RCC 7860 (cell line): ENCODE measurements around the gene MYO7A.
"Not testable (repeated sequence)": the region's sequence is repeated elsewhere in the genome, so short reads cannot be mapped to it uniquely, and the experiment has no call there.

Experiments
- DNase-seq: peaks from one replicate; pipeline ENCODE4 v3.0.0-alpha.2; 2015; ENCODE audit warnings: low spot score
- FAIRE-seq: peaks from 2 replicates; lab custom pipeline; 2012; peaks lifted over from hg19 to GRCh38; lab: Jason Lieb, UNC

The MYO7A gene

GRCh38 chr11:77092382-77092781 is 35.7 kb upstream of the MYO7A start:
- no peak for DNase-seq
- FAIRE-seq: no peak

- FAIRE-seq: no peak
- DNase-seq: no peak
Observed at GRCh38 chr11:77093056-77093891, 34.8 kb upstream of the MYO7A start.

GRCh38 chr11:77093987-77094840 is 33.8 kb upstream of the MYO7A start:
- DNase-seq (no peak), FAIRE-seq (no peak)

- DNase-seq (no peak), FAIRE-seq (no peak)
Observed at GRCh38 chr11:77094841-77095365, 33.1 kb upstream of the MYO7A start.

DNA sequence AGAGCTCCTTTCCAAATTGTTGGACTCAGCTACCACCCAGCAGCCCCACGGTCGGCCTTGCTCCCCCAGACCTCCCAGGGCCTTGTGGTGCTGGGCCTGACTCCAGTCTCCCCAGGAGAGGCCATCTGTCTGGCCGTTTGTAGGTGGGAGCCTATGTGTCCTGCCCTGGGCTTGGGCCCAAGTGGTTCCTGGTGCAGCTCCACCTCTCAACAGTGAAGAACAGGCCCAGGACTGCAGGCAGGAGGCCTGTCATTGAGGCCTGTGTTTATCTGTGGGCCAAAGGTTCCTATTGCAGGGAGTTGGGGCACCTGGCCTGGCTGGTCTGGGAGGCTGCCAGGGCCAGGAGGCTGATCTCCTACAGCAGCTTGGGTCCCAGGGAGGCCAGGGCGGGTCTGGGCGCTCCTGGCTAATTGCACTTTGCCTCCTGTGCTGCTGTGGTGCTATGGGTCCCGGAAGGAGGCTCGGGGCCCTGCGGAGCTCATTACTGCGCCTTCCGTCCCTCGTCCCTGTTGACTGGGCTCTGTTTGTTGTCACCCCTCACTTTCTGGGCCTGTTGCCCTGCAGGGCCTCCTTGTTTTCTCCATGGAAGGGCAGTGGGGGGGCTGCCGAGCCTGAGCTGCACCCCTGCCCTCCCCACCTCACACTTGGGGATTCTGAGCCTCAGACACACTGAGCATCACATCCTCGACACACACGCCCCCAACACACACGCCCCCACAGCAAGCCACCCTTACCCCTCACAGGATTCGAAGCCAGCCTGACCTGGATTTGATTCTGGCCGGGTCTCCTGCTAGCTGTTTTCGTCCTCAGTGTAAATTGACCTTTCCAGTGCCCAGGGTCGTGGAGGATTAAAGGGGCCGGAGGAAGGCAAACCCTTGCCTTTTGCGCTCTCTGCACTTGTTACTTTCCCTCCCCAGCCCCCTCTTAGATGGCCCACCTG is 32.2 kb upstream of the MYO7A start:
- FAIRE-seq: no peak

DNA sequence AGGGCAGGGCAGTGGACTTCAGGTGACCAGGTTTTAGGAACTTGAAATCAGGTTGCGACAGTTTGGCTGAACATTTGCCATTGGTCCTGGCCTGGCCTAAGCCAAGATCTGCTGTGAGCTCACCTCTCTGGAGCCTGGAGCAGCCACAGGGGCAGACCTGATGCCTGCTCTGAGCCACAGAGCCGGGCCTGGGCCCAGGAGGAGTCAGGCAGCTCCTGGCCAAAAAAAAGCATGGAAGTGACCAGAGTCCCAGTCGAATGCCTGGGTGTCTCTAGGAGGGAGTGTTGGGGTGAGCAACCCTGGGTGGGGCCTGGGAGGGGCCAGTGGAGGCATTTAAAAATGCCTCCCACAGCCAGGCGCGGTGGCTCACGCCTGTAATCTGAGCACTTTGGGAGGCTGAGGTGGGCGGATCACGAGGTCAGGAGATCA is 31.4 kb upstream of the MYO7A start:
- FAIRE-seq (no peak), DNase-seq (no peak)

More for the DNA sequence above, 32.2 kb upstream of the MYO7A start:
- DNase-seq: no peak

- FAIRE-seq, DNase-seq: not testable (repeated sequence)
Observed at GRCh38 chr11:77097180-77097579, 30.9 kb upstream of the MYO7A start.

GRCh38 chr11:77100166-77101042 is 27.6 kb upstream of the MYO7A start:
- no peak for DNase-seq
- FAIRE-seq: no peak

DNA sequence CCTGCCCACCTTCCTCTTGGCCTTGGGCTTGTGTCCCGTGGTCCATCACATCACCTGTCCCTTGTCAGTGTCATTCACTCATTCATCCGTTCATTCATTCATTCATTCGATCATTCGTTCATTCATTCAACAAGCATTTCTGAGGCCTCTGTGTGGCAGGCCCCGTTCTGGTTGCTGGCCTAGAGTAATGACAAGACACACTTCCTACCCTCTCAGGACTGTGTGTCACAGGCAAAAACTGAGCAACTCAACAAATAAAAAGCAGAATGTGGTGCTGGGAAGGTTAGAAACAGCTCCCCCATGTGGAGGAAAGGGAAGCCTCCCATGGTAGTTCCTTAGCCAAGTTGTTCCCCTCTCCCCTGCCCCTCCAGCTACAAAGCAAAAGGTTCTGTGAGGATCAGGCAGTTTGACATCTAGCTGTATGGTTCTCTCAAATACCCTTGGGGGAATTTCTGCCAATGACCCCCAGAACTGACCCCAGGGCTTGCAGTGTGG is 27.0 kb upstream of the MYO7A start:
- FAIRE-seq: no peak

DNA sequence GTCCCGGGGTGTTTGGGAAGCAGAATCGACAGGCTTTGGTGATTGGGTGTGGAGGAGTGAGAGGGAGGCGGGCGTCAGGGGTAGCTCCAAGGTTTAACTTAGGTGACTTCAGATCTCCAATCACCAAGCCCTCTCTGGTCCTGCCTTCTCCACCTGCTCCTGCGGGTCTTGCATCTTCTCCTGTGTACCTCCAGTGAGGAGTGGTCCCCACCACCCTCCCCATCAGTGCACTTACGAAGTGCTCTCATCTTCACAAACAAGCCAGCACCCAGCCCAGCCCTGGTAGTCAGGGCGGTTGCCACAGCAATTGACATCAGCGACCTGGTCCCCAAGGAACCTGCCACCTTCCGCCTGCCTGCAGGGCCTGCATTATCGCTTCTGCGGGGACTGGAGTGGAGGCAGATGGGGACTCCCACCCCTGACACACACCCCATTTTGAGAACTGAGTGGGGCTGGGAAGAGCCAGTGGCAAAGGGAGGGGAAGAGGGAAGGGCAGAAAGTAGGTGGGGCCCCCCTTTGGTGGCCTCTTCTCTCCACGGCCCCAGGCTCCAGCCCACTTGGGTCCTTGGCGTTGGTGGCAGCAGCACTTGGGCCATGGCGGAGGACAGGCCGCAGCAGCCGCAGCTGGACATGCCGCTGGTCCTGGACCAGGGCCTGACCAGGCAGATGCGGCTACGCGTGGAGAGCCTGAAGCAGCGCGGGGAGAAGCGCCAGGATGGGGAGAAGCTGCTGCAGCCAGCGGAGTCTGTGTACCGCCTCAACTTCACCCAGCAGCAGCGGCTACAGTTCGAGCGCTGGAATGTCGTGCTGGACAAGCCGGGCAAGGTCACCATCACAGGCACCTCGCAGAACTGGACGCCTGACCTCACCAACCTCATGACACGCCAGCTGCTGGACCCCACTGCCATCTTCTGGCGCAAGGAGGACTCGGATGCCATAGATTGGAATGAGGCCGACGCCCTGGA is 25.5 kb upstream of the MYO7A start, which contains the start of gene OMP:
Gene OMP, plus strand, starts transcription at position 595 of the 965 bp plus-strand sequence. Its CDS starts 0 bp downstream, at position 595.
- no peak for DNase-seq
- FAIRE-seq: no peak

More for the DNA sequence above, 27.0 kb upstream of the MYO7A start:
- DNase-seq: no peak

DNA sequence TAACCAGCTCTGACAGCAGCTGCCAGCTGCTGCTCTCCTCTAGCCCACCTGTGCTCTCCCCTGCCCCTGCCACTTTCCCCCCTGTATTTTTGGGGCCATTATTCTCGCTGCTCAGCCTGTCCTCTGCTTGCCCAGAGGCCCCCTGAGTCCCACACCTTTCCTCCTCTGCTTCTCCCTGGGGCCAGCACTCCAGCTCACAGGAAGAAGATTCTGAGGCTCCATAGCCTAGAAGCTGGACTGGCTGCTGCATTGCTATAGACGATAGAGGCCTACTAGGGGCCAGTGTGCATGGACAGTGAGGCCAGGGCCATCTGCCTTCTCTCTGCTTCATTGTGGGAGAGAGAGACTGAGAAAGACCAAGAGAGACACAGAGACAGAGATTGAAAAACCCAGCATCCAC is 24.7 kb upstream of the MYO7A start:
- FAIRE-seq: no peak
- DNase-seq: no peak

- no peak for DNase-seq
- no peak for FAIRE-seq
Observed at GRCh38 chr11:77104727-77105126, 23.3 kb upstream of the MYO7A start.

GRCh38 chr11:77106321-77106720 is 21.7 kb upstream of the MYO7A start:
- FAIRE-seq: peak; percentile 45
- peak; percentile 18 for DNase-seq

DNA sequence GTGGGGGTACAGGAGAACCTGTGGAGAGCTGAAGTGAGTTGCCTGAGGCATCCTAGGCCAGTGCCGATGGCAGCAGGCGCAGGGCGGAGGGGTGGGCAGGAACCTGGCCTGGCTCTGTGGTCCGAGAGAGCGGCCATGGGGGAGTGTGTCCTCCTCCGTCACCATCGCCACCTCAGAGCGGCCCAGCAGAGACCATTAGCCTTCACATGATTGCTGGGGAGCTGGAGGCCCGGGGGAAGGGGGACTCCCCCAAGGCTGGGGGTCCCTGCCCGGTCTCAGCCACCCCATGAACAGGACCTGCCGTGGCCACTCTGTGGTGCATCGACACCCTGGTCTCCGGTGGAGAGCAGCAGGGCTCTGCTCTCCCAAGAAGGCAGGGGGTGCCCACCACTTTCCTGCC is 21.3 kb upstream of the MYO7A start:
- no peak for FAIRE-seq
- DNase-seq: no peak

GRCh38 chr11:77107950-77108349 is 20.1 kb upstream of the MYO7A start:
- FAIRE-seq (peak; percentile 95), DNase-seq (peak; percentile 94)

- DNase-seq: no peak
- FAIRE-seq: no peak
Observed at GRCh38 chr11:77108436-77108835, 19.6 kb upstream of the MYO7A start.

GRCh38 chr11:77109236-77110019 is 18.6 kb upstream of the MYO7A start:
- DNase-seq (peak; percentile 29), FAIRE-seq (no peak)
